HEK293 (cell line): ENCODE measurements around the gene DRAP1.
A peak's percentile ranks its signal among the peaks of the same experiment; 100 is the strongest.

Experiments
- BCL11B ChIP-seq: fragments of 450-650 bp; formaldehyde crosslinking; IDR thresholded peaks from 2 replicates; pipeline ENCODE4 v1.5.1; 2016; ENCODE audit warnings: low read depth, missing biosample characterization, missing genetic modification characterization
- MZF1 ChIP-seq: fragments of 450-650 bp; formaldehyde crosslinking; IDR thresholded peaks from 2 replicates; pipeline ENCODE4 v1.5.1; 2017; ENCODE audit warnings: missing biosample characterization, missing genetic modification characterization, borderline replicate concordance
- OSR2 ChIP-seq: fragments of 450-650 bp; formaldehyde crosslinking; IDR thresholded peaks from 2 replicates; pipeline ENCODE4 v1.5.1; 2016; ENCODE audit warnings: missing biosample characterization, missing genetic modification characterization
- PRDM2 ChIP-seq: fragments of 450-650 bp; formaldehyde crosslinking; IDR thresholded peaks from 2 replicates; pipeline ENCODE4 v1.5.1; 2016; ENCODE audit warnings: missing biosample characterization, missing genetic modification characterization, borderline replicate concordance
- SCRT2 ChIP-seq: fragments of 450-650 bp; formaldehyde crosslinking; IDR thresholded peaks from 2 replicates; pipeline ENCODE4 v1.5.1; 2016; ENCODE audit warnings: missing biosample characterization, missing genetic modification characterization
- SP7 ChIP-seq: fragments of 450-650 bp; formaldehyde crosslinking; IDR thresholded peaks from 2 replicates; pipeline ENCODE4 v1.5.1; 2016; ENCODE audit warnings: missing biosample characterization, missing genetic modification characterization
- ZBTB1 ChIP-seq: fragments of 450-650 bp; formaldehyde crosslinking; IDR thresholded peaks from 2 replicates; pipeline ENCODE4 v1.5.1; 2016; ENCODE audit warnings: missing biosample characterization, missing genetic modification characterization
- ZBTB11 ChIP-seq: fragments of 450-650 bp; formaldehyde crosslinking; conservative IDR thresholded peaks from 2 replicates; pipeline ENCODE4 v1.5.1; 2016; ENCODE audit warnings: low read depth, missing biosample characterization, missing genetic modification characterization
- ZBTB26 ChIP-seq: fragments of 450-650 bp; formaldehyde crosslinking; optimal IDR thresholded peaks from 2 replicates; pipeline ENCODE3; 2016; ENCODE audit warnings: missing biosample characterization, mild to moderate bottlenecking, missing genetic modification characterization
- ZBTB8A ChIP-seq: fragments of 450-650 bp; formaldehyde crosslinking; IDR thresholded peaks from 2 replicates; pipeline ENCODE4 v1.5.1; 2016; ENCODE audit warnings: missing biosample characterization, missing genetic modification characterization
- ZNF133 ChIP-seq: fragments of 450-650 bp; formaldehyde crosslinking; IDR thresholded peaks from 2 replicates; pipeline ENCODE4 v1.5.1; 2016; ENCODE audit warnings: missing biosample characterization, missing genetic modification characterization
- ZNF23 ChIP-seq: fragments of 450-650 bp; formaldehyde crosslinking; IDR thresholded peaks from 2 replicates; pipeline ENCODE4 v1.5.1; 2016; ENCODE audit warnings: missing biosample characterization, missing genetic modification characterization, borderline replicate concordance
- ZNF280C ChIP-seq: fragments of 450-650 bp; formaldehyde crosslinking; IDR thresholded peaks from 2 replicates; pipeline ENCODE4 v1.5.1; 2016; ENCODE audit warnings: missing biosample characterization, missing genetic modification characterization
- ZNF473 ChIP-seq: fragments of 450-650 bp; formaldehyde crosslinking; IDR thresholded peaks from 2 replicates; pipeline ENCODE4 v1.5.1; 2017; ENCODE audit warnings: missing biosample characterization, missing genetic modification characterization
- ZNF518A ChIP-seq: fragments of 450-650 bp; formaldehyde crosslinking; conservative IDR thresholded peaks from 2 replicates; pipeline ENCODE4 v1.5.1; 2016; ENCODE audit warnings: low read depth, missing biosample characterization, missing genetic modification characterization
- ZNF529 ChIP-seq: fragments of 450-650 bp; formaldehyde crosslinking; IDR thresholded peaks from 2 replicates; pipeline ENCODE4 v1.5.1; 2017; ENCODE audit warnings: missing genetic modification characterization, missing biosample characterization; ENCODE audit not compliant: insufficient replicate concordance
- ZNF549 ChIP-seq: fragments of 450-650 bp; IDR thresholded peaks from 2 replicates; pipeline ENCODE4 v1.5.1; 2018; ENCODE audit warnings: missing biosample characterization, missing genetic modification characterization, mild to moderate bottlenecking, inconsistent platforms, moderate library complexity
- ZNF830 ChIP-seq: fragments of 450-650 bp; IDR thresholded peaks from 2 replicates; pipeline ENCODE4 v1.5.0; 2018; ENCODE audit warnings: missing biosample characterization, missing genetic modification characterization, low read depth, mild to moderate bottlenecking, moderate library complexity

Gene DRAP1

GRCh38 chr11:65900125-65900898, 18.9 kb upstream of the DRAP1 start, which contains the start of gene FOSL1 (continued):
- no peak for TF ChIP-seq ZNF280C (tag by site-specific recombination)
- TF ChIP-seq ZNF518A (tag by site-specific recombination), result no peak
- TF ChIP-seq PRDM2 (tag by site-specific recombination), result no peak
- no peak for TF ChIP-seq ZBTB11 (tag by site-specific recombination)
- TF ChIP-seq ZNF133 (tag by site-specific recombination), result no peak
- TF ChIP-seq ZNF549, result no peak
- TF ChIP-seq ZBTB26 (tag by site-specific recombination), result peak; percentile 72
- no peak for TF ChIP-seq SP7 (tag by site-specific recombination)
- TF ChIP-seq ZBTB1 (tag by site-specific recombination), result no peak
- no peak for TF ChIP-seq ZNF473 (tag by site-specific recombination)
- no peak for TF ChIP-seq BCL11B (tag by site-specific recombination)
- no peak for TF ChIP-seq OSR2 (tag by site-specific recombination)
- TF ChIP-seq ZBTB8A (tag by site-specific recombination), result peak; percentile 45
- TF ChIP-seq MZF1, result no peak
- no peak for TF ChIP-seq ZNF23 (tag by site-specific recombination)
- TF ChIP-seq SCRT2, result no peak
- no peak for TF ChIP-seq ZNF830 (tag by site-specific recombination)
- no peak for TF ChIP-seq ZNF529 (tag by site-specific recombination)
